Urinary bladder (tissue), 4 donors: Measurements from ENCODE around the gene NSMCE4A. TPM values are rescaled to one million over a fixed set of nuclear protein-coding genes. Genes with fewer than 3 reads are reported as not detected.
"Not testable (repeated sequence)": the region's sequence is repeated elsewhere in the genome, so short reads cannot be mapped to it uniquely, and the experiment has no call there.

Experiments used
- DNase-seq: peaks from one replicate; pipeline ENCODE4 v3.0.0-alpha.2; 2015; ENCODE audit errors: extremely low spot score
- H3K27ac ChIP-seq: one replicate; pipeline ENCODE4 v1.5.1; 2013; ENCODE audit warnings: low read depth, mild to moderate bottlenecking, moderate library complexity
- H3K36me3 ChIP-seq: one replicate; pipeline ENCODE4 v1.6.1; 2013; ENCODE audit warnings: mild to moderate bottlenecking, moderate library complexity; ENCODE audit not compliant: insufficient read depth
- H3K4me1 ChIP-seq: one replicate; pipeline ENCODE4 v1.6.1; 2013; ENCODE audit warnings: mild to moderate bottlenecking, moderate library complexity; ENCODE audit not compliant: insufficient read depth
- H3K4me3 ChIP-seq: one replicate; pipeline ENCODE4 v1.5.1; 2013; ENCODE audit warnings: low read depth, low read length
- WGBS: extraction: QIAGEN DNeasy Blood & Tissue Kit; methylation state at CpG from one replicate; pipeline ENCODE4 v1.1.7; 2013; 5-methylcytosine and 5-hydroxymethylcytosine counted together
- polyA plus RNA-seq: library from polyadenylated mRNA; stranded (reverse); fragments of 200-250 nt; gene quantifications from one replicate; pipeline ENCODE4 v1.2.3, GENCODE V29; 2013
- total RNA-seq: library from RNA; depleted of rRNA; stranded (reverse); fragments of >200 nt; gene quantifications from one replicate; pipeline ENCODE4 v1.2.3, GENCODE V29; 2014
- donor health status: healthy with polysubstance abuse.
- donor health status: healthy.

Gene NSMCE4A
- total and polyA plus RNA-seq, 2 donors = 60.6 to 94.0 TPM

- 77% methylated on average over 4 of the region's 4 CpGs for WGBS
- DNase-seq = no peak
- H3K4me3 ChIP-seq = no peak overlapping the region
- no peaks in the 10 kb centered on the region for H3K36me3 ChIP-seq
- no peaks in the 10 kb centered on the region for H3K4me1 ChIP-seq
- no peak overlapping the region for H3K27ac ChIP-seq
Observed at GRCh38 chr10:122010405-122011050, 35.5 kb upstream of the NSMCE4A start.

GRCh38 chr10:122007415-122007814, 32.4 kb upstream of the NSMCE4A start:
- WGBS = 46% methylated on average over 3 of the region's 3 CpGs
- H3K4me3 ChIP-seq = no peak overlapping the region
- no peaks in the 10 kb centered on the region for H3K36me3 ChIP-seq
- DNase-seq = no peak
- H3K4me1 ChIP-seq = no peaks in the 10 kb centered on the region
- no peak overlapping the region for H3K27ac ChIP-seq

GRCh38 chr10:122001698-122002097, 26.7 kb upstream of the NSMCE4A start:
- no peak for DNase-seq
- no peaks in the 10 kb centered on the region for H3K4me1 ChIP-seq
- H3K36me3 ChIP-seq = no peaks in the 10 kb centered on the region
- H3K27ac ChIP-seq = no peak overlapping the region
- no peak overlapping the region for H3K4me3 ChIP-seq
- 64% methylated on average over 1 of the region's 1 CpG for WGBS

- Histone ChIP-seq H3K4me3 (no peak overlapping the region), H3K27ac (no peak overlapping the region), H3K36me3 (no peaks in the 10 kb centered on the region), H3K4me1 (no peaks in the 10 kb centered on the region)
- DNase-seq = no peak
- WGBS = 90% methylated on average over 4 of the region's 4 CpGs
Observed at GRCh38 chr10:121999301-121999700, 24.3 kb upstream of the NSMCE4A start.

DNA sequence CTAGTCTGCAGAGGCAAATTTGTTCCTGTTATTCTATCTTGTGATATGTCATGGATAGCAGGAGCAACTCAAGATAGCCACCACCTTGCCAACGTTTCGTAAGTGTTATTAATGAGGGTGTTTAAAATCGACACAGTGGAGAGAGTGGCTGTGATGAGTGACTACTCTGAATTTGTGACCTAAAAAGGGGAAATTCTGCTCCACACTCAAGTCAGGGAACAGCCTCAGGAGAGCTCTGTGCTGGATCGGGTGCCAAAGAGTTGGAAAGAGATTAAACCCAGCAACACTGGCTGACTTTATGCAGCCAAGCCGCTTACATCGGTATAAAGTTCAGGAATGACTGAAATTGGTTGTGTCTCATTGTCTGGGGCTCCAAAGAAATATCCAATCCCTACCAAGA, 23.4 kb upstream of the NSMCE4A start:
- DNase-seq = no peak
- H3K36me3 ChIP-seq = no peaks in the 10 kb centered on the region
- H3K27ac ChIP-seq = no peak overlapping the region
- 51% methylated on average over 6 of the region's 6 CpGs for WGBS
- no peaks in the 10 kb centered on the region for H3K4me1 ChIP-seq
- no peak overlapping the region for H3K4me3 ChIP-seq

- no peak overlapping the region for H3K4me3 ChIP-seq
- peak overlapping the region; percentile 62 for H3K27ac ChIP-seq
- DNase-seq = peak; percentile 69
- H3K4me1 ChIP-seq = no peaks in the 10 kb centered on the region
- no peaks in the 10 kb centered on the region for H3K36me3 ChIP-seq
- 14% methylated on average over 10 of the region's 10 CpGs for WGBS
Observed at GRCh38 chr10:121994429-121994941, 19.5 kb upstream of the NSMCE4A start.

DNA sequence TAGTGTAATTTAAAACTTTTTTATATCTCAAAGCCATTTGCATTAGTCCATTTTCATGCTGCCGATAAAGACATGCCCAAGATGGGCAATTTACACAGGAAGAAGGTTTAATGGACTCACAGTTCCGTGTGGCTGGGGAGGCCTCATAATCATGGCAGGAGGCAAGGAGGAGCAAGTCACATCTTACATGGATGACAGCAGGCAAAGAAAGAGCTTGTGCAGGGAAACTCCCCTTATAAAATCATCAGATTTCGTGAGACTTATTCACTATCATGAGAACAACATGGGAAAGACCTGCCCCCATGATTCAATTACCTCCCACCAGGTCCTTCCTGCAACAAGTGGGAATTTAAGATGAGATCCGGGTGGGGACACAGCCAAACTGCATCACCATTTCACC, 16.7 kb upstream of the NSMCE4A start:
- H3K4me1 ChIP-seq, H3K4me3 ChIP-seq, H3K36me3 ChIP-seq, DNase-seq, H3K27ac ChIP-seq: not testable (repeated sequence)
- WGBS = 75% methylated on average over 4 of the region's 4 CpGs

GRCh38 chr10:121990015-121990677, 15.1 kb upstream of the NSMCE4A start:
- no peak overlapping the region for H3K27ac ChIP-seq
- H3K4me1 ChIP-seq = no peaks in the 10 kb centered on the region
- H3K36me3 ChIP-seq = no peaks in the 10 kb centered on the region
- no peak overlapping the region for H3K4me3 ChIP-seq
- WGBS = 81% methylated on average over 9 of the region's 9 CpGs
- DNase-seq = no peak

GRCh38 chr10:121988361-121989324, 13.6 kb upstream of the NSMCE4A start, which contains the start of gene TACC2:
Gene TACC2, plus strand, starts transcription at chr10:121989163. Its CDS starts 32,819 bp downstream, at chr10:122021982.
- DNase-seq = no peak
- no peaks in the 10 kb centered on the region for H3K4me1 ChIP-seq
- no peaks in the 10 kb centered on the region for H3K36me3 ChIP-seq
- H3K27ac ChIP-seq = no peak within 1 kb of the TSS
- H3K4me3 ChIP-seq = no peak within 1 kb of the TSS
- WGBS = 72% methylated on average over 15 of the region's 15 CpGs

GRCh38 chr10:121984463-121984862, 9.4 kb upstream of the NSMCE4A start:
- no peak overlapping the region for H3K27ac ChIP-seq
- H3K4me3 ChIP-seq = no peak overlapping the region
- no peaks in the 10 kb centered on the region for H3K36me3 ChIP-seq
- DNase-seq = no peak
- WGBS = 84% methylated on average over 2 of the region's 2 CpGs
- H3K4me1 ChIP-seq = no peaks in the 10 kb centered on the region

- no peak for DNase-seq
- Histone ChIP-seq H3K4me1 (no peaks in the 10 kb centered on the region), H3K27ac (no peak overlapping the region), H3K36me3 (no peaks in the 10 kb centered on the region), H3K4me3 (no peak overlapping the region)
- 90% methylated on average over 5 of the region's 5 CpGs for WGBS
Observed at GRCh38 chr10:121983852-121984251, 8.8 kb upstream of the NSMCE4A start.

- DNase-seq = no peak
- no peaks in the 10 kb centered on the region for H3K36me3 ChIP-seq
- H3K4me3 ChIP-seq = no peak overlapping the region
- 87% methylated on average over 2 of the region's 2 CpGs for WGBS
- H3K27ac ChIP-seq = no peak overlapping the region
- no peaks in the 10 kb centered on the region for H3K4me1 ChIP-seq
Observed at GRCh38 chr10:121981346-121981745, 6.3 kb upstream of the NSMCE4A start.

- 97% methylated on average over 26 of the region's 26 CpGs for WGBS
- DNase-seq = no peak
- Histone ChIP-seq H3K4me1 (no peaks in the 10 kb centered on the region), H3K27ac (no peak overlapping the region), H3K4me3 (no peak overlapping the region), H3K36me3 (no peaks in the 10 kb centered on the region)
Observed at GRCh38 chr10:121978511-121978910, 3.5 kb upstream of the NSMCE4A start.
